Stimulated activated CD4-positive, alpha-beta T cell treated with anti-CD3 and anti-CD28 coated beads, Interleukin-1b, Interleukin-23, amount 100 ng/mL, for 24 hours (primary cell): ENCODE data around the gene RBM45.

ENCODE experiments used
- DNase-seq, 4 experiments: peaks; one replicate each; pipeline ENCODE4 v3.0.0-alpha.2; 2020; ENCODE audit warnings: low read depth in 4 of 4, low spot score in 1 of 4

The RBM45 gene

GRCh38 chr2:178157574-178157973 lies 45.3 kb downstream of the RBM45 start:
- no peak for DNase-seq

GRCh38 chr2:178159966-178160365 lies 47.7 kb downstream of the RBM45 start:
- no peak for DNase-seq

GRCh38 chr2:178160601-178161000 lies 48.4 kb downstream of the RBM45 start:
- DNase-seq, result no peak

DNA sequence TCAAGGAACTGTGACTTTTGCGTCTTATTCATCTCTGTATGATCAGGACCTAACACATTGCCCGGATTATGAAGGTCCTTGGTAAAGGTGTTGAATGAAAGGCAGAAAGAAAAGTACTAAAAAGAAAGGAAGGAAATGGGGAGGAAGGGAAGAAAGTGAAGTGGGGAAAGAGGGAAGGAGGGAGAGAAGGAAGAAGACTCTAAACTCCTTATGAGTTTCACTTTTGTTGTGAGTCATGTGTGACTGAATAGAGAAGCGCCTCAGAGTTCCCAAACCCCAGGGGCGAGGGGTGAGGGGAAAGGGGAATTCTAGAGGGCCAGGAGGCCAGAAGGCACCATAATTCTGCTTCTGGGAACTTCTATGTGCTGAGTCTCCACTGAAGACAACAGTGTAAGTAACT lies 51.2 kb downstream of the RBM45 start:
- DNase-seq, result no peak

- DNase-seq, result no peak
Measured at GRCh38 chr2:178163911-178164310, 51.7 kb downstream of the RBM45 start.

- DNase-seq, result no peak
Measured at GRCh38 chr2:178173657-178174056, 61.4 kb downstream of the RBM45 start.

DNA sequence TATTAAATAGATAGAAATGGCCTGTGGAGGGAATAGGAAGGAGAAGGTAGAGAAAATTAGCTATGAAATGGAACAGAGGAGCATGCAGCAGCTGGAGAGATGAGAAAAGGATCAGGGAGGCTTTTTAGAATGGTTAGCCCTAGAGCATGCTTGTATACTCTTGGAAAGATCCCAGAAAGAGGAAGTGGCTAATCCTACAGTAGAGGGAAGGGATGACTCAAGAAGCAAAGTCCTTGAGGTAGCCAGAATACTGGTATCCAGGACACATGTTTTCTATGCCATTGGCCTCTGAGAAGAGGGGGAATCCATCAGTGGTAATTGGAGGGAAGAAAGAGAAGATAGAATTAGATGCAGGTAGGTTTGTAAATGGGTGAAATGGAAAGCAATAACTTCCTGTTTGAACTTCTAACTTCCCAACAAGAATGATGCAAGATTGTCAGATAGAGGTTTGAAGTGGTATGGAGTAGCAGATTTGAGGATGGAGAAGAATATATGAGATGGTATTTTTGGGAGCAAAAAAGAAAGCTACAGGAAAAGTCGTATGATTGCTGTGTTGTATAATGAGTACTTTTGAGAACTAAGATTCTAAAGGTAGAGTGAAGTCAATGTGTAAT lies 64.9 kb downstream of the RBM45 start:
- no peak for DNase-seq
